A673 (cell line): ENCODE data around the gene NDUFB7. TPM values are rescaled to one million over a fixed set of nuclear protein-coding genes. Genes with fewer than 3 reads are reported as not detected.
A peak's percentile ranks its signal among the peaks of the same experiment; 100 is the strongest.
"Not testable (repeated sequence)": the region's sequence is repeated elsewhere in the genome, so short reads cannot be mapped to it uniquely, and the experiment has no call there.

Experiments
- BruUV-seq: library from RNA; stranded (reverse); fragments of 400-500 nt; replicated peaks from 2 replicates; lab custom pipeline; 2021; lab: Mats Ljungman, UMichigan
- CTCF ChIA-PET: fragments of 300-600 bp; sonication (Branson Sonifier 250); formaldehyde crosslinking; loops from one replicate; lab custom pipeline; 2022; ENCODE audit warnings: antibody characterized with exemption; lab: Charles Lee
- POLR2A ChIA-PET: fragments of 300-600 bp; sonication (Branson Sonifier 250); formaldehyde crosslinking; loops from one replicate; lab custom pipeline; 2022; ENCODE audit warnings: antibody characterized with exemption; ENCODE audit not compliant: low non-redundant PET; lab: Charles Lee
- DNase-seq: peaks from one replicate; pipeline ENCODE4 v3.0.0-alpha.2; 2015; ENCODE audit warnings: low spot score
- H3K27ac ChIP-seq: fragments of 200-600 bp; sonication (generic); 2 replicates; pipeline ENCODE4 v1.5.1; 2016; ENCODE audit warnings: mixed run types, low read depth, mild to moderate bottlenecking, mixed read lengths, antibody characterized with exemption, low read length; ENCODE audit not compliant: poor library complexity, severe bottlenecking
- H3K27me3 ChIP-seq: fragments of 200-600 bp; sonication (generic); replicated peaks from 2 replicates; pipeline ENCODE4 v1.6.1; 2017; ENCODE audit warnings: mixed run types, low read depth, mild to moderate bottlenecking, mixed read lengths, antibody characterized with exemption, low read length; ENCODE audit not compliant: insufficient read depth, poor library complexity
- H3K36me3 ChIP-seq: fragments of 200-600 bp; sonication (generic); 2 replicates; pipeline ENCODE4 v1.6.1; 2016; ENCODE audit warnings: mixed run types, mild to moderate bottlenecking, mixed read lengths, antibody characterized with exemption, low read length; ENCODE audit not compliant: insufficient read depth, poor library complexity, severe bottlenecking
- H3K4me1 ChIP-seq: fragments of 200-600 bp; sonication (generic); 2 replicates; pipeline ENCODE4 v1.6.1; 2017; ENCODE audit warnings: mixed run types, mild to moderate bottlenecking, mixed read lengths, antibody characterized with exemption, low read length; ENCODE audit not compliant: insufficient read depth, poor library complexity, severe bottlenecking
- H3K4me3 ChIP-seq: fragments of 200-600 bp; sonication (generic); 2 replicates; pipeline ENCODE4 v1.5.1; 2016; ENCODE audit warnings: low read depth, mixed run types, mild to moderate bottlenecking, mixed read lengths, low read length; ENCODE audit not compliant: poor library complexity, severe bottlenecking
- H3K9me3 ChIP-seq: fragments of 200-600 bp; sonication (generic); 2 replicates; pipeline ENCODE4 v1.6.1; 2016; ENCODE audit warnings: mixed run types, low read depth, mild to moderate bottlenecking, mixed read lengths, antibody characterized with exemption, low read length; ENCODE audit not compliant: poor library complexity, severe bottlenecking
- CTCF ChIP-seq: fragments of 300-800, 200-600 bp; sonication (generic); conservative IDR thresholded peaks from 2 replicates; pipeline ENCODE4 v1.5.1; 2017; ENCODE audit warnings: low read depth, mild to moderate bottlenecking, antibody characterized with exemption, low read length, moderate library complexity, mixed read lengths
- EZH2 ChIP-seq: fragments of 200-600 bp; sonication (generic); IDR thresholded peaks from 2 replicates; pipeline ENCODE4 v1.6.1; 2017; ENCODE audit warnings: borderline replicate concordance, low read depth, mild to moderate bottlenecking, mixed read lengths, antibody characterized with exemption, low read length; ENCODE audit not compliant: poor library complexity, severe bottlenecking
- intact Hi-C: fragments of 100-400 bp; cut with micrococcal nuclease; formaldehyde crosslinking; loops from one replicate; pipeline ENCODE4 v1.10.0; 2022; ENCODE audit not compliant: unreplicated experiment
- total RNA-seq: library from RNA; stranded (reverse); gene quantifications from 2 replicates; pipeline ENCODE4 v1.2.3, GENCODE V29; 2021

The NDUFB7 gene
- total RNA-seq, 1 experiment from 2014 or later, result 180 TPM

DNA sequence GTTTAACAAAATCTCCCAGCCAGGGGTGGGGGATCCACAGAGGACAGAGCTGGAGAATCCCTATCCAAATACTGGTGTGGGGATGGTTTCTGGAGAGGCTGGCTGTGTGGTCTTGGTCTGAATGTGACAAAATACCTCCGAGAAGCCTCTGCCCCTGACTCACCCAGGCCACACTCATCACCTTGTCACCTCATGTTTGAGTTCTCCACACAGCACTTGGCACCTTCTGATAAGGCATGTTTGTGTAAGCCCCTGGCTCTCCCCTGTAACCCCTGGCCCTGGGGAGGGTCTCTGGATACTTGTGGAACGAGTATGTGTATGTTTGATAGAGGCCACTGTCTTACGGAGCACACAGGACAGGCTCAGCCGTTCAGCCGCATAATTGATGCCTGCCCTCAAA, 27.8 kb downstream of the NDUFB7 start:
- intact Hi-C loops, result no loop called here
- H3K27me3 ChIP-seq, result no peaks in the 10 kb centered on the region
- ChIA-PET POLR2A (no interaction called here), CTCF (interaction anchor here (0.7 kb wide), 1 partner anchor 11 kb away, joined by 4 read pairs; no protein-coding TSS in a partner anchor)
- DNase-seq, result no peak
- H3K36me3 ChIP-seq, result peaks cover 9% of the 10 kb centered on the region
- TF ChIP-seq CTCF (no peak), EZH2 (no peak)
- H3K4me1 ChIP-seq, result peaks cover 31% of the 10 kb centered on the region
- BruUV-seq, result no TSS peak
- H3K27ac ChIP-seq, result no peak overlapping the region
- H3K9me3 ChIP-seq, result no peaks in the 10 kb centered on the region
- H3K4me3 ChIP-seq, result no peak overlapping the region

DNA sequence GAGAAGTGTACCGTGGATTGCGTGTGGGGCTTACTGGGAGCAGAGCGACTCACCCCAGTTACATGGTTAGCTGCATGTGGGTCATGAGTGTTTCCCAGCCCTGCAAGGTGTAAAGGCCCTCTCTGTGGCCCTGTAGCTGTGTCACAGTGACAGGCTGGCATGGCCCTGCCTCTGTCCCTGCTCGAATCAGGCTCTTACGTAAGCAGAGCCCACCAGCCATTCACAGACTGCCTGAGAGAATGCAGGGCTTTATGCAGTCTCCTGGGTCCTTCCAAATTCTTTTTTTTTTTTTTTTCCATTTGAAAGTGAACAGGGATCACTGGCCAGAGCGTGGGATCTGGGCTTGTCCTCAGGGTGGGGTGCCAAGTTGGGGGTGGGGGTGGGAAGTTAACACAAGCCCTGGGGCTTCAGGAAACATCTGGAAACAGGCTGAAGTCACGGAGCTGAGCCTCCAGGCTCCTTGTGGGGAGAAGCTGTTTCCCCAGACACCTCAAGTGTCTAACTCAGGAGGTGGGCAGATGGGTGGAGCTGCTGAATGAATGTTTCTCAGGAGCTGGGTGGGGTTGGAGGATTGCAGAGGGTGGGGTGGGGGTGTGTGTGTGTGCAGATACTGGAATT, 29.0 kb downstream of the NDUFB7 start:
- no peak overlapping the region for H3K27ac ChIP-seq
- CTCF ChIA-PET, result interaction anchor here (0.7 kb wide), 1 partner anchor 27 kb away, joined by 3 read pairs; no protein-coding TSS in a partner anchor
- intact Hi-C loops, result no loop called here
- peaks cover 31% of the 10 kb centered on the region for H3K4me1 ChIP-seq
- POLR2A ChIA-PET, result no interaction called here
- TF ChIP-seq CTCF, result no peak
- TF ChIP-seq EZH2, result no peak
- no peaks in the 10 kb centered on the region for H3K9me3 ChIP-seq
- H3K4me3 ChIP-seq, result no peak overlapping the region
- no TSS peak for BruUV-seq
- H3K36me3 ChIP-seq, result no peaks in the 10 kb centered on the region
- no peaks in the 10 kb centered on the region for H3K27me3 ChIP-seq
- peak; percentile 41 for DNase-seq

GRCh38 chr19:14541979-14542378, 29.9 kb downstream of the NDUFB7 start:
- H3K27ac ChIP-seq, H3K9me3 ChIP-seq, H3K27me3 ChIP-seq, H3K36me3 ChIP-seq, BruUV-seq, intact Hi-C loops, DNase-seq, CTCF ChIA-PET, H3K4me3 ChIP-seq, POLR2A ChIA-PET: not testable (repeated sequence)
- peaks cover 31% of the 10 kb centered on the region for H3K4me1 ChIP-seq
